ENCODE results near the gene ING4. TPM values are rescaled to one million over a fixed set of nuclear protein-coding genes. Genes with fewer than 3 reads are reported as not detected.

Gene ING4
- polyA plus RNA-seq, 2 donors = 15.2 to 24.7 TPM

GRCh38 chr12:6662602-6662905 lies 365 bp downstream of the ING4 start:
- H3K27ac ChIP-seq (ENCODE audit: low read depth in 2 of 2, low read length in 1 of 2) = peak overlapping the region; percentile 43 to 94

DNA sequence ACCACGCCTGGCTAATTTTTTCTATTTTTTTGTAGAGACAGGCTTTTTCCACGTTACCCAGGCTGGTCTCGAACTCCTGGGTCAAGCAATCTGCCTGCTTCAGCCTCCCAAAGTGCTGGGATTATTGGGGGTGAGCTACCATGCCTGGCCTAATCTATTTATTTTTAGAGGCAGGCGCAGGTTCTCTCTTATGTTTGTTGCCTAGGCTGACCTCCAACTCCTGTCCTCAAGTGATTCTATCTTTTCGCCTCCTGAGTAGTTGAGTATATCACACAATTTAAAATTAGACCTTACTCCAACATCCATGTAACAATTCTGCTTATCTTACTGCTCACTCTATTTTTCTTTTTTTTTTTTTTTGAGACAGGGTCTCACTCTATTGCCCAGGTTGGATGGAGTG lies 8.9 kb downstream of the ING4 start:
- no peak overlapping the region for H3K4me3 ChIP-seq (ENCODE audit: low read depth in 1 of 2, low read length in 2 of 2)
- no peaks in the 10 kb centered on the region for H3K4me1 ChIP-seq (ENCODE audit: control insufficient read depth in 2 of 2, insufficient read depth in 2 of 2, low read length in 1 of 2)
- no peak overlapping the region for H3K27ac ChIP-seq (ENCODE audit: low read depth in 2 of 2, low read length in 1 of 2)
- 92 to 98% methylated on average over 5 of the region's 5 CpGs for WGBS, 2 donors
- H3K9me3 ChIP-seq (ENCODE audit: control insufficient read depth in 2 of 2, insufficient read depth in 1 of 2, low read depth in 1 of 2, low read length in 1 of 2) = no peaks in the 10 kb centered on the region
- no peaks in the 10 kb centered on the region for H3K27me3 ChIP-seq (ENCODE audit: control insufficient read depth in 1 of 2, insufficient read depth in 2 of 2, low read length in 2 of 2)
- peaks cover 20 to 22% of the 10 kb centered on the region in 2 donors for H3K36me3 ChIP-seq (ENCODE audit: control insufficient read depth in 2 of 2, insufficient read depth in 2 of 2, low read length in 1 of 2)

More at GRCh38 chr12:6662602-6662905, 365 bp downstream of the ING4 start:
- Histone ChIP-seq H3K4me1 (ENCODE audit: control insufficient read depth in 2 of 2, insufficient read depth in 2 of 2, low read length in 1 of 2) (no peaks in the 10 kb centered on the region), H3K9me3 (ENCODE audit: control insufficient read depth in 2 of 2, insufficient read depth in 1 of 2, low read depth in 1 of 2, low read length in 1 of 2) (no peaks in the 10 kb centered on the region), H3K27me3 (ENCODE audit: control insufficient read depth in 1 of 2, insufficient read depth in 2 of 2, low read length in 2 of 2) (no peaks in the 10 kb centered on the region), H3K4me3 (ENCODE audit: low read depth in 1 of 2, low read length in 2 of 2) (peak overlapping the region; percentile 73 to 91), H3K36me3 (ENCODE audit: control insufficient read depth in 2 of 2, insufficient read depth in 2 of 2, low read length in 1 of 2) (peaks cover 6 to 7% of the 10 kb centered on the region in 2 donors)
- 0 to 2% methylated on average over 10 of the region's 10 CpGs for WGBS, 2 donors

- Histone ChIP-seq H3K27me3 (ENCODE audit: control insufficient read depth in 1 of 2, insufficient read depth in 2 of 2, low read length in 2 of 2) (no peaks in the 10 kb centered on the region), H3K36me3 (ENCODE audit: control insufficient read depth in 2 of 2, insufficient read depth in 2 of 2, low read length in 1 of 2) (peaks cover 20% of the 10 kb centered on the region in 2 donors), H3K9me3 (ENCODE audit: control insufficient read depth in 2 of 2, insufficient read depth in 1 of 2, low read depth in 1 of 2, low read length in 1 of 2) (no peaks in the 10 kb centered on the region), H3K4me3 (ENCODE audit: low read depth in 1 of 2, low read length in 2 of 2) (no peak overlapping the region), H3K4me1 (ENCODE audit: control insufficient read depth in 2 of 2, insufficient read depth in 2 of 2, low read length in 1 of 2) (no peaks in the 10 kb centered on the region), H3K27ac (ENCODE audit: low read depth in 2 of 2, low read length in 1 of 2) (no peak overlapping the region)
- 100% methylated on average over 1 of the region's 1 CpG for WGBS, 2 donors
Observed at GRCh38 chr12:6653342-6653741, 9.6 kb downstream of the ING4 start.

- Histone ChIP-seq H3K36me3 (ENCODE audit: control insufficient read depth in 2 of 2, insufficient read depth in 2 of 2, low read length in 1 of 2) (peaks cover 19 to 20% of the 10 kb centered on the region in 2 donors), H3K27ac (ENCODE audit: low read depth in 2 of 2, low read length in 1 of 2) (no peak overlapping the region), H3K4me3 (ENCODE audit: low read depth in 1 of 2, low read length in 2 of 2) (no peak overlapping the region), H3K9me3 (ENCODE audit: control insufficient read depth in 2 of 2, insufficient read depth in 1 of 2, low read depth in 1 of 2, low read length in 1 of 2) (no peaks in the 10 kb centered on the region), H3K4me1 (ENCODE audit: control insufficient read depth in 2 of 2, insufficient read depth in 2 of 2, low read length in 1 of 2) (no peaks in the 10 kb centered on the region), H3K27me3 (ENCODE audit: control insufficient read depth in 1 of 2, insufficient read depth in 2 of 2, low read length in 2 of 2) (no peaks in the 10 kb centered on the region)
- WGBS, 2 donors = 92 to 94% methylated on average over 11 to 12 of the region's 12 CpGs
Observed at GRCh38 chr12:6652391-6652790, 10.5 kb downstream of the ING4 start.

GRCh38 chr12:6650832-6651231 lies 12.1 kb downstream of the ING4 start:
- WGBS, 2 donors = 84 to 85% methylated on average over 8 of the region's 8 CpGs
- Histone ChIP-seq H3K27me3 (ENCODE audit: control insufficient read depth in 1 of 2, insufficient read depth in 2 of 2, low read length in 2 of 2) (no peaks in the 10 kb centered on the region), H3K9me3 (ENCODE audit: control insufficient read depth in 2 of 2, insufficient read depth in 1 of 2, low read depth in 1 of 2, low read length in 1 of 2) (no peaks in the 10 kb centered on the region), H3K27ac (ENCODE audit: low read depth in 2 of 2, low read length in 1 of 2) (no peak overlapping the region), H3K4me3 (ENCODE audit: low read depth in 1 of 2, low read length in 2 of 2) (no peak overlapping the region), H3K4me1 (ENCODE audit: control insufficient read depth in 2 of 2, insufficient read depth in 2 of 2, low read length in 1 of 2) (peaks cover 0 to 11% of the 10 kb centered on the region in 2 donors), H3K36me3 (ENCODE audit: control insufficient read depth in 2 of 2, insufficient read depth in 2 of 2, low read length in 1 of 2) (peaks cover 18 to 20% of the 10 kb centered on the region in 2 donors)

GRCh38 chr12:6647083-6647604 lies 15.8 kb downstream of the ING4 start, which contains the start of gene ACRBP:
TSS of gene ACRBP (minus strand) at chr12:6647432. CDS start at chr12:6647366, 66 bp downstream.
- H3K36me3 ChIP-seq (ENCODE audit: control insufficient read depth in 2 of 2, insufficient read depth in 2 of 2, low read length in 1 of 2) = peaks cover 11 to 15% of the 10 kb centered on the region in 2 donors
- H3K4me1 ChIP-seq (ENCODE audit: control insufficient read depth in 2 of 2, insufficient read depth in 2 of 2, low read length in 1 of 2) = peaks cover 0 to 11% of the 10 kb centered on the region in 2 donors
- peak within 1 kb of the TSS; percentile 21 to 42 for H3K4me3 ChIP-seq (ENCODE audit: low read depth in 1 of 2, low read length in 2 of 2)
- peaks cover 0 to 8% of the 10 kb centered on the region in 2 donors for H3K9me3 ChIP-seq (ENCODE audit: control insufficient read depth in 2 of 2, insufficient read depth in 1 of 2, low read depth in 1 of 2, low read length in 1 of 2)
- H3K27me3 ChIP-seq (ENCODE audit: control insufficient read depth in 1 of 2, insufficient read depth in 2 of 2, low read length in 2 of 2) = no peaks in the 10 kb centered on the region
- WGBS, 2 donors = 5 to 9% methylated on average over 38 of the region's 38 CpGs
- H3K27ac ChIP-seq (ENCODE audit: low read depth in 2 of 2, low read length in 1 of 2) = peak within 1 kb of the TSS; percentile 14 to 34

GRCh38 chr12:6646276-6647082 lies 16.4 kb downstream of the ING4 start:
- peaks cover 0 to 8% of the 10 kb centered on the region in 2 donors for H3K9me3 ChIP-seq (ENCODE audit: control insufficient read depth in 2 of 2, insufficient read depth in 1 of 2, low read depth in 1 of 2, low read length in 1 of 2)
- WGBS, 2 donors = 46 to 55% methylated on average over 28 of the region's 28 CpGs
- no peak overlapping the region for H3K27ac ChIP-seq (ENCODE audit: low read depth in 2 of 2, low read length in 1 of 2)
- no peaks in the 10 kb centered on the region for H3K27me3 ChIP-seq (ENCODE audit: control insufficient read depth in 1 of 2, insufficient read depth in 2 of 2, low read length in 2 of 2)
- peaks cover 0 to 11% of the 10 kb centered on the region in 2 donors for H3K4me1 ChIP-seq (ENCODE audit: control insufficient read depth in 2 of 2, insufficient read depth in 2 of 2, low read length in 1 of 2)
- peak overlapping the region; percentile 21 to 42 for H3K4me3 ChIP-seq (ENCODE audit: low read depth in 1 of 2, low read length in 2 of 2)
- peaks cover 10 to 12% of the 10 kb centered on the region in 2 donors for H3K36me3 ChIP-seq (ENCODE audit: control insufficient read depth in 2 of 2, insufficient read depth in 2 of 2, low read length in 1 of 2)

GRCh38 chr12:6644903-6645302 lies 18.0 kb downstream of the ING4 start:
- Histone ChIP-seq H3K27me3 (ENCODE audit: control insufficient read depth in 1 of 2, insufficient read depth in 2 of 2, low read length in 2 of 2) (no peaks in the 10 kb centered on the region), H3K9me3 (ENCODE audit: control insufficient read depth in 2 of 2, insufficient read depth in 1 of 2, low read depth in 1 of 2, low read length in 1 of 2) (peaks cover 0 to 8% of the 10 kb centered on the region in 2 donors), H3K36me3 (ENCODE audit: control insufficient read depth in 2 of 2, insufficient read depth in 2 of 2, low read length in 1 of 2) (no peaks in the 10 kb centered on the region), H3K4me1 (ENCODE audit: control insufficient read depth in 2 of 2, insufficient read depth in 2 of 2, low read length in 1 of 2) (peaks cover 0 to 11% of the 10 kb centered on the region in 2 donors), H3K27ac (ENCODE audit: low read depth in 2 of 2, low read length in 1 of 2) (no peak overlapping the region), H3K4me3 (ENCODE audit: low read depth in 1 of 2, low read length in 2 of 2) (no peak overlapping the region)
- 42 to 44% methylated on average over 5 of the region's 5 CpGs for WGBS, 2 donors

DNA sequence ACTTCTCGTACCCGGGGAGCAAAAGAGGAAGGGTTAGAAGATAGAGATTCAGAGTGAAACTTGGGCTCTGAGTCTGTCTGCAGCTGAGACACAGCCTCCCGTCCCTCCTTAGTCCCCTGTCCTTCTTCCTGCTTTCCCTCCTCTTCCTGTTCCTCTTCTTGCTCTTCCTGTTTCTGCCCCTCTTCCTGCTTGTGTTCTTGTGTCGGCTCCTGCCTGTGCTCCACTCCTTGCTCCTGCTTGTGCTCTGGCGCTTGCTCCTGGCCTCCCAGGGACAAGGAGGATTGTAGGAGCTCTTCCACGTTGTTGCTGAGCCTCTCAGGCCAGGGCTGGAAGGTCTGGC lies 18.7 kb downstream of the ING4 start:
- WGBS, 2 donors = 72 to 75% methylated on average over 6 of the region's 6 CpGs
- H3K9me3 ChIP-seq (ENCODE audit: control insufficient read depth in 2 of 2, insufficient read depth in 1 of 2, low read depth in 1 of 2, low read length in 1 of 2) = peaks cover 0 to 8% of the 10 kb centered on the region in 2 donors
- H3K27ac ChIP-seq (ENCODE audit: low read depth in 2 of 2, low read length in 1 of 2) = no peak overlapping the region
- H3K4me1 ChIP-seq (ENCODE audit: control insufficient read depth in 2 of 2, insufficient read depth in 2 of 2, low read length in 1 of 2) = peaks cover 0 to 11% of the 10 kb centered on the region in 2 donors
- H3K27me3 ChIP-seq (ENCODE audit: control insufficient read depth in 1 of 2, insufficient read depth in 2 of 2, low read length in 2 of 2) = no peaks in the 10 kb centered on the region
- H3K36me3 ChIP-seq (ENCODE audit: control insufficient read depth in 2 of 2, insufficient read depth in 2 of 2, low read length in 1 of 2) = no peaks in the 10 kb centered on the region
- H3K4me3 ChIP-seq (ENCODE audit: low read depth in 1 of 2, low read length in 2 of 2) = no peak overlapping the region
